Adrenal gland (tissue), 12 donors: ENCODE results near the gene AKAP7. TPM values are rescaled to one million over a fixed set of nuclear protein-coding genes. Genes with fewer than 3 reads are reported as not detected.
A peak's percentile ranks its signal among the peaks of the same experiment; 100 is the strongest.

Experiments used
- DNase-seq, 7 donors: peaks; one replicate each; pipeline ENCODE4 v3.0.0-alpha.2; 2019 to 2020
- H3K27ac ChIP-seq, 5 donors: fragments of 200-600 bp; sonication (generic) in 4 of 5; 1 replicate in 3 of 5; 2 replicates in 2 of 5; pipeline versions ENCODE4 v1.5.1 to v1.8.0; 2016 to 2020; ENCODE audit warnings: mild to moderate bottlenecking in 1 of 5
- H3K27me3 ChIP-seq: fragments of 200-600 bp; 2 replicates; pipeline ENCODE4 v1.8.0; 2021
- H3K36me3 ChIP-seq, 2 donors: fragments of 200-600 bp; replicated peaks in 1 of 2; 1 replicate in 1 of 2; 2 replicates in 1 of 2; pipeline versions ENCODE4 v1.5.1 to v1.8.0; 2018 to 2022
- H3K4me1 ChIP-seq, 2 donors: fragments of 200-600 bp; replicated peaks in 1 of 2; 1 replicate in 1 of 2; 2 replicates in 1 of 2; pipeline versions ENCODE4 v1.5.1 to v1.8.0; 2018 to 2021
- H3K4me3 ChIP-seq, 4 donors: fragments of 200-600 bp; sonication (generic) in 3 of 4; one replicate each; pipeline ENCODE4 v1.5.1; 2016 to 2018
- H3K9me3 ChIP-seq, 3 donors: fragments of 200-600 bp; sonication (generic) in 1 of 3; replicated peaks in 1 of 3; 1 replicate in 2 of 3; 2 replicates in 1 of 3; pipeline versions ENCODE4 v1.5.1 to v1.8.0; 2016 to 2021
- CTCF ChIP-seq, 6 experiments: fragments of 450-650 bp in 4 of 6; fragments of 200-600 bp in 2 of 6; sonication (generic) in 1 of 6; IDR thresholded peaks; 1 replicate in 5 of 6; 2 replicates in 1 of 6; pipeline versions ENCODE4 v1.5.1 to v1.8.0; 2016 to 2021; ENCODE audit warnings: antibody characterized with exemption in 6 of 6, mild to moderate bottlenecking in 2 of 6, moderate library complexity in 1 of 6
- POLR2A ChIP-seq, 2 donors: fragments of 450-650 bp; IDR thresholded peaks; one replicate each; pipeline ENCODE4 v1.6.1; 2017; ENCODE audit warnings: antibody characterized with exemption in 2 of 2, mild to moderate bottlenecking in 2 of 2, moderate library complexity in 1 of 2
- WGBS, 4 donors: extraction: QIAGEN DNeasy Blood & Tissue Kit in 2 of 4; methylation state at CpG; one replicate each; pipeline versions ENCODE4 v1.1.5 to v1.1.7; 2013 to 2017; 5-methylcytosine and 5-hydroxymethylcytosine counted together
- intact Hi-C, 2 donors: fragments of 100-400 bp; cut with DNase I; formaldehyde crosslinking; loops; one replicate each; pipeline versions ENCODE4 v1.14.1 to v1.15.0; 2022 to 2023
- polyA plus RNA-seq, 3 donors: library from polyadenylated mRNA; stranded (reverse); fragments of 200-250 nt in 2 of 3; fragments of 350-450 nt in 1 of 3; fragmentation: Illumina TruSeq in 1 of 3; extraction: RNeasy Lipid Tissue Mini Kit (QIAGEN cat#74804) in 1 of 3; gene quantifications; one replicate each; pipeline ENCODE4 v1.2.3, GENCODE V29; 2013 to 2014
- total RNA-seq, 9 donors: library from RNA; depleted of rRNA in 4 of 9; stranded (reverse); fragments of >200 nt in 4 of 9; fragments of 120-200 nt in 1 of 9; fragmentation: NEBNext Ultra II Directional in 1 of 9; extraction: Animal tissue kit (Norgen Biotek cat#: 25700) in 1 of 9; gene quantifications; one replicate each; pipeline versions ENCODE4 v1.1.0 to v1.2.4, GENCODE V29; 2013 to 2023
- donor health status: healthy with polysubstance abuse.
- donor health status: Bipolar disorder and iron deficiency.
- donor health status: DM: yes; HTN: yes; CAD: no.
- donor health status: DM: no; HTN: no; CAD: no.
- donor health status: DM: no; HTN: no; CAD: no.
- donor health status: DM: yes; HTN: yes; CAD: no.

Gene AKAP7
- total and polyA plus RNA-seq, 12 donors: 36.2 to 165 (median 62.2) TPM

GRCh38 chr6:131139599-131139998 is 4.3 kb downstream of the AKAP7 start:
- DNase-seq: no peak
- H3K36me3 ChIP-seq: no peaks in the 10 kb centered on the region
- H3K9me3 ChIP-seq: peaks cover 0 to under 1% (median 0%) of the 10 kb centered on the region in 3 donors
- peak overlapping the region in 1 of 5 donors; percentile 31 for H3K27ac ChIP-seq
- WGBS, 4 donors: 44 to 56% (median 52%) methylated on average over 4 of the region's 4 CpGs
- H3K4me1 ChIP-seq: peaks cover 3 to 15% of the 10 kb centered on the region in 2 donors
- intact Hi-C loops: no loop called here
- peak overlapping the region in 1 of 4 donors; percentile 25 for H3K4me3 ChIP-seq
- TF ChIP-seq POLR2A (IDR thresholded peaks at IDR 0.05): no peak
- no peak for TF ChIP-seq CTCF (IDR thresholded peaks at IDR 0.05)
- H3K27me3 ChIP-seq: no peaks in the 10 kb centered on the region

GRCh38 chr6:131143319-131143718 is 8.1 kb downstream of the AKAP7 start:
- Histone ChIP-seq H3K27ac (no peak overlapping the region), H3K4me3 (no peak overlapping the region), H3K27me3 (no peaks in the 10 kb centered on the region), H3K9me3 (peaks cover 0 to 4% (median 0%) of the 10 kb centered on the region in 3 donors), H3K4me1 (peaks cover 0 to 4% of the 10 kb centered on the region in 2 donors), H3K36me3 (peaks cover 0 to 15% of the 10 kb centered on the region in 2 donors)
- no peak for TF ChIP-seq POLR2A (IDR thresholded peaks at IDR 0.05)
- no peak for TF ChIP-seq CTCF (IDR thresholded peaks at IDR 0.05)
- intact Hi-C loops: no loop called here
- no peak for DNase-seq
- 98 to 100% (median 99%) methylated on average over 3 of the region's 3 CpGs for WGBS, 4 donors

GRCh38 chr6:131146865-131147264 is 11.6 kb downstream of the AKAP7 start:
- Histone ChIP-seq H3K4me3 (no peak overlapping the region), H3K27me3 (no peaks in the 10 kb centered on the region), H3K4me1 (no peaks in the 10 kb centered on the region), H3K27ac (no peak overlapping the region), H3K36me3 (peaks cover 0 to 15% of the 10 kb centered on the region in 2 donors), H3K9me3 (peaks cover 0 to 4% (median 0%) of the 10 kb centered on the region in 3 donors)
- WGBS, 4 donors: 84 to 93% (median 88%) methylated on average over 2 of the region's 2 CpGs
- TF ChIP-seq POLR2A (IDR thresholded peaks at IDR 0.05): no peak
- TF ChIP-seq CTCF (IDR thresholded peaks at IDR 0.05): no peak
- no peak for DNase-seq
- intact Hi-C loops: no loop called here

GRCh38 chr6:131156411-131156810 is 21.1 kb downstream of the AKAP7 start:
- Histone ChIP-seq H3K36me3 (no peaks in the 10 kb centered on the region), H3K4me1 (peaks cover 9 to 18% of the 10 kb centered on the region in 2 donors), H3K9me3 (no peaks in the 10 kb centered on the region), H3K4me3 (no peak overlapping the region), H3K27me3 (no peaks in the 10 kb centered on the region), H3K27ac (no peak overlapping the region)
- 95 to 96% (median 96%) methylated on average over 2 of the region's 2 CpGs for WGBS, 4 donors
- TF ChIP-seq CTCF (IDR thresholded peaks at IDR 0.05): no peak
- TF ChIP-seq POLR2A (IDR thresholded peaks at IDR 0.05): no peak
- DNase-seq: no peak
- intact Hi-C loops: no loop called here
